Measurements from ENCODE around the gene PDE11A. TPM values are rescaled to one million over a fixed set of nuclear protein-coding genes. Genes with fewer than 3 reads are reported as not detected.

PDE11A gene
- total and polyA plus RNA-seq, 2 of the 8 experiments (the other 6 are each of a cell fraction or from before 2014, with no cell fraction given) = 0.19 to 0.23 TPM

DNA sequence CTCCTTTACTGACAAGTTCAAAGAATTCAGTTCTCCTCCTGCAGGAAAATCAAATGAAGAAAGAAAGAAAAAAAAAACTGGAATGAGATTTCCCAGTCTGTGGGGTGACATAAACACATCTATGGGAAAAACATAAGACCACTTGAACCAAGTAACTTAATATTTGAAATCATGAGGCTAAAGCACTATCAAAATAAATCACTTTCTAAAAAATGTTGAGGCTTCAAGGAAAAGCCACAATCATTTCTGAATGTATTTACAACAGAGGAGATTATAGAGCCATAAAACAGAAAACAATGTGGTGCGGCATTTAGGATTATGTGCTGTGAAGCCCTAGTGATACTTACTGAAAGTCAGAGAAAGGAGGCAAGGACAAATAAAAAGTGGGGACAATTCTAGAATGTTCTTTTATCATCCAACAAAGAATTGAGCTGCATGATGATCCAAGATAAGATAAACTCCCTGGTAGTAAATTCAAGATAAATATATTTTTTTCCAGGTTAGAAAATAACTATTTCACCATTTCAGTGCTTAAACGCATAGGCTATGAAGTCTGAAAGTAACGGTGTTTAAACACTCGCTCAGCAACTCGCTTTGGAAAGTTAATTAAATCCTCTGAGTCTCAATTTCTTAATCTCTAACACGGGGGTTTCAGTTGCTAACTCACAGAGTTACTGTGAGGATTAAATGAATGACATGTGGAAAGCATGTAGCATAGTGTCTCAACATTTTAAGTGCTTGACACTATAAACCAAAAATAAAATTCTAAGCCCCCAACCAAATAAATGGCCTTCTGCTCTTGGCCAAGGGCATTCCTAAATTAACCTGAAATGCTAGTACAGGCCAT is 391.5 kb downstream of the PDE11A start:
- CTCF ChIA-PET (ENCODE audit: partially characterized antibody) = interaction anchor here (1.2 kb wide), 1 partner anchor 53 kb away, joined by 3 read pairs; no protein-coding TSS in a partner anchor
- H2BK20ac ChIP-seq (ENCODE audit: low read length) = no peak overlapping the region
- TF ChIP-seq TAF1 (IDR thresholded peaks at IDR 0.05; ENCODE audit: low read depth, low read length) (no peak), EZH2 (IDR thresholded peaks at IDR 0.05; ENCODE audit: low read depth, low read length, severe bottlenecking) (no peak), POLR2AphosphoS5 (IDR thresholded peaks at IDR 0.05; ENCODE audit: low read depth, low read length) (no peak), CTBP2 (IDR thresholded peaks at IDR 0.05; ENCODE audit: borderline replicate concordance, insufficient read depth, insufficient read length, low read length) (no peak), MAFK (IDR thresholded peaks at IDR 0.05; ENCODE audit: low read depth, low read length) (no peak), SP4 (IDR thresholded peaks at IDR 0.05; ENCODE audit: low read length) (no peak), FOSL1 (IDR thresholded peaks at IDR 0.05; ENCODE audit: insufficient read depth, low read depth, low read length) (no peak)
- TF ChIP-seq, protein P1, sequence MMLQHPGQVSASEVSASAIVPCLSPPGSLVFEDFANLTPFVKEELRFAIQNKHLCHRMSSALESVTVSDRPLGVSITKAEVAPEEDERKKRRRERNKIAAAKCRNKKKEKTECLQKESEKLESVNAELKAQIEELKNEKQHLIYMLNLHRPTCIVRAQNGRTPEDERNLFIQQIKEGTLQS (IDR thresholded peaks at IDR 0.05; ENCODE audit: insufficient read depth, low read depth, low read length) = no peak
- TF ChIP-seq, protein P2, sequence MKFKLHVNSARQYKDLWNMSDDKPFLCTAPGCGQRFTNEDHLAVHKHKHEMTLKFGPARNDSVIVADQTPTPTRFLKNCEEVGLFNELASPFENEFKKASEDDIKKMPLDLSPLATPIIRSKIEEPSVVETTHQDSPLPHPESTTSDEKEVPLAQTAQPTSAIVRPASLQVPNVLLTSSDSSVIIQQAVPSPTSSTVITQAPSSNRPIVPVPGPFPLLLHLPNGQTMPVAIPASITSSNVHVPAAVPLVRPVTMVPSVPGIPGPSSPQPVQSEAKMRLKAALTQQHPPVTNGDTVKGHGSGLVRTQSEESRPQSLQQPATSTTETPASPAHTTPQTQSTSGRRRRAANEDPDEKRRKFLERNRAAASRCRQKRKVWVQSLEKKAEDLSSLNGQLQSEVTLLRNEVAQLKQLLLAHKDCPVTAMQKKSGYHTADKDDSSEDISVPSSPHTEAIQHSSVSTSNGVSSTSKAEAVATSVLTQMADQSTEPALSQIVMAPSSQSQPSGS (IDR thresholded peaks at IDR 0.05; ENCODE audit: low read length) = no peak

More for the DNA sequence above, 391.5 kb downstream of the PDE11A start:
- Histone ChIP-seq H4K20me1 (replicated peaks in 1 of 2; ENCODE audit: control insufficient read depth in 1 of 2, insufficient read depth in 2 of 2, low read length in 2 of 2) (no peaks in the 10 kb centered on the region), H2BK15ac (ENCODE audit: low read length) (no peak overlapping the region), H4K91ac (replicated peaks; ENCODE audit: insufficient read length, low read length) (no peak overlapping the region), H3K4me1 (replicated peaks in 1 of 4; ENCODE audit: control insufficient read depth in 3 of 4, insufficient read depth in 4 of 4, low read length in 3 of 4) (peaks cover 0 to 6% (median 2%) of the 10 kb centered on the region in 4 experiments; a peak in 3 of 7 replicates), H2BK12ac (ENCODE audit: low read depth, low read length) (no peak overlapping the region), H3K9me3 (ENCODE audit: insufficient read depth in 2 of 2, low read depth in 1 of 2, low read length in 1 of 2) (no peaks in the 10 kb centered on the region), H3K79me2 (ENCODE audit: control insufficient read depth in 1 of 2, insufficient read depth in 2 of 2, low read length in 2 of 2) (no peaks in the 10 kb centered on the region), H4K8ac (ENCODE audit: extremely low read depth, insufficient read depth, low read length) (no peak overlapping the region), H3K4ac (replicated peaks; ENCODE audit: insufficient read length, low read depth, low read length) (no peak overlapping the region), H2AFZ (ENCODE audit: low read length) (no peak overlapping the region), H3K27me3 (replicated peaks in 1 of 4; ENCODE audit: control insufficient read depth in 3 of 4, extremely low read depth in 1 of 4, insufficient read depth in 3 of 4, low read length in 3 of 4) (no peaks in the 10 kb centered on the region), H3K36me3 (ENCODE audit: control insufficient read depth in 2 of 4, insufficient read depth in 4 of 4, low read length in 3 of 4) (no peaks in the 10 kb centered on the region), H2AK5ac (ENCODE audit: low read depth, low read length) (no peak overlapping the region), H3K56ac (replicated peaks; ENCODE audit: insufficient read length, low read depth, low read length) (no peak overlapping the region), H3K18ac (ENCODE audit: extremely low read depth, low read length) (no peak overlapping the region), H3K4me3 (ENCODE audit: extremely low read depth in 1 of 4, insufficient read depth in 2 of 4, low read depth in 3 of 4, low read length in 4 of 4) (no peak overlapping the region), H2BK5ac (ENCODE audit: low read depth, low read length) (no peak overlapping the region), H3K27ac (ENCODE audit: low read depth, low read length) (no peak overlapping the region), H3K9ac (replicated peaks in 1 of 4; ENCODE audit: extremely low read depth in 1 of 4, low read depth in 3 of 4, low read length in 3 of 4) (no peak overlapping the region), H2BK120ac (replicated peaks; ENCODE audit: low read depth, low read length) (no peak overlapping the region), H3K14ac (ENCODE audit: insufficient read length) (no peak overlapping the region), H3K4me2 (ENCODE audit: insufficient read depth in 1 of 2, low read depth in 2 of 2, low read length in 2 of 2) (no peak overlapping the region), H4K5ac (ENCODE audit: insufficient read length, low read depth, low read length) (no peak overlapping the region), H3K23me2 (ENCODE audit: low read depth, low read length) (no peaks in the 10 kb centered on the region), H3K23ac (ENCODE audit: insufficient read length) (no peak overlapping the region), H3K79me1 (ENCODE audit: low read depth, low read length) (no peaks in the 10 kb centered on the region)
- FAIRE-seq = no peak
- POLR2A ChIA-PET (ENCODE audit: partially characterized antibody) = no interaction called here
- WGBS, 2 experiments (ENCODE audit: extremely low coverage in 1 of 2, insufficient coverage in 1 of 2, insufficient read length in 1 of 2, insufficient replicate concordance in 2 of 2, low coverage in 1 of 2, low lambda C conversion rate in 2 of 2, missing lambda C conversion rate in 1 of 2) = 94% methylated on average over 6 of the region's 6 CpGs; no CpG with 5 or more reads in 1 of the 2 experiments
- DNase-seq (ENCODE audit: low read depth in 1 of 2, low spot score in 2 of 2) = no peak

Data from H1 (cell line).